Nephron progenitor cell (in vitro differentiated cells): ENCODE results near the gene KCNB1.

Experiments used
- DNase-seq: peaks from one replicate; pipeline ENCODE4 v3.0.0; 2021
- H3K27ac Mint-ChIP-seq: 2 replicates; pipeline ENCODE4 v1.8.0; 2021; ENCODE audit warnings: mild to moderate bottlenecking, moderate library complexity, mixed read lengths
- H3K27me3 Mint-ChIP-seq: 2 replicates; pipeline ENCODE4 v1.8.0; 2021; ENCODE audit warnings: mild to moderate bottlenecking, low read depth, mixed read lengths; ENCODE audit not compliant: poor library complexity
- H3K36me3 Mint-ChIP-seq: 2 replicates; pipeline ENCODE4 v1.8.0; 2021; ENCODE audit warnings: low read depth, mixed read lengths
- H3K4me1 Mint-ChIP-seq: 2 replicates; pipeline ENCODE4 v1.8.0; 2021; ENCODE audit warnings: mixed read lengths
- H3K4me3 Mint-ChIP-seq: 2 replicates; pipeline ENCODE4 v1.8.0; 2021; ENCODE audit warnings: mild to moderate bottlenecking, moderate library complexity, mixed read lengths
- H3K9me3 Mint-ChIP-seq: 2 replicates; pipeline ENCODE4 v1.8.0; 2021; ENCODE audit warnings: mild to moderate bottlenecking, moderate library complexity, mixed read lengths
- TF ChIP-seq, protein P1 (sequence below): fragments of 200-600 bp; sonication (generic); IDR thresholded peaks from 2 replicates; pipeline ENCODE4 v1.5.0; 2021; ENCODE audit warnings: antibody characterized with exemption

Gene KCNB1

GRCh38 chr20:49394757-49395156 lies 87.7 kb downstream of the KCNB1 start:
- no peak overlapping the region for H3K4me3 Mint-ChIP-seq
- DNase-seq = no peak
- H3K9me3 Mint-ChIP-seq = no peaks in the 10 kb centered on the region
- no peaks in the 10 kb centered on the region for H3K4me1 Mint-ChIP-seq
- no peaks in the 10 kb centered on the region for H3K36me3 Mint-ChIP-seq
- H3K27me3 Mint-ChIP-seq = peaks cover 20% of the 10 kb centered on the region
- H3K27ac Mint-ChIP-seq = no peak overlapping the region
- TF ChIP-seq, protein P1, sequence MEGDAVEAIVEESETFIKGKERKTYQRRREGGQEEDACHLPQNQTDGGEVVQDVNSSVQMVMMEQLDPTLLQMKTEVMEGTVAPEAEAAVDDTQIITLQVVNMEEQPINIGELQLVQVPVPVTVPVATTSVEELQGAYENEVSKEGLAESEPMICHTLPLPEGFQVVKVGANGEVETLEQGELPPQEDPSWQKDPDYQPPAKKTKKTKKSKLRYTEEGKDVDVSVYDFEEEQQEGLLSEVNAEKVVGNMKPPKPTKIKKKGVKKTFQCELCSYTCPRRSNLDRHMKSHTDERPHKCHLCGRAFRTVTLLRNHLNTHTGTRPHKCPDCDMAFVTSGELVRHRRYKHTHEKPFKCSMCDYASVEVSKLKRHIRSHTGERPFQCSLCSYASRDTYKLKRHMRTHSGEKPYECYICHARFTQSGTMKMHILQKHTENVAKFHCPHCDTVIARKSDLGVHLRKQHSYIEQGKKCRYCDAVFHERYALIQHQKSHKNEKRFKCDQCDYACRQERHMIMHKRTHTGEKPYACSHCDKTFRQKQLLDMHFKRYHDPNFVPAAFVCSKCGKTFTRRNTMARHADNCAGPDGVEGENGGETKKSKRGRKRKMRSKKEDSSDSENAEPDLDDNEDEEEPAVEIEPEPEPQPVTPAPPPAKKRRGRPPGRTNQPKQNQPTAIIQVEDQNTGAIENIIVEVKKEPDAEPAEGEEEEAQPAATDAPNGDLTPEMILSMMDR = no peak

GRCh38 chr20:49394264-49394663 lies 88.2 kb downstream of the KCNB1 start:
- Mint-ChIP-seq H3K36me3 (no peaks in the 10 kb centered on the region), H3K4me3 (no peak overlapping the region), H3K27ac (no peak overlapping the region), H3K4me1 (no peaks in the 10 kb centered on the region), H3K9me3 (no peaks in the 10 kb centered on the region), H3K27me3 (peaks cover 23% of the 10 kb centered on the region)
- no peak for DNase-seq
- TF ChIP-seq, protein P1 = no peak

DNA sequence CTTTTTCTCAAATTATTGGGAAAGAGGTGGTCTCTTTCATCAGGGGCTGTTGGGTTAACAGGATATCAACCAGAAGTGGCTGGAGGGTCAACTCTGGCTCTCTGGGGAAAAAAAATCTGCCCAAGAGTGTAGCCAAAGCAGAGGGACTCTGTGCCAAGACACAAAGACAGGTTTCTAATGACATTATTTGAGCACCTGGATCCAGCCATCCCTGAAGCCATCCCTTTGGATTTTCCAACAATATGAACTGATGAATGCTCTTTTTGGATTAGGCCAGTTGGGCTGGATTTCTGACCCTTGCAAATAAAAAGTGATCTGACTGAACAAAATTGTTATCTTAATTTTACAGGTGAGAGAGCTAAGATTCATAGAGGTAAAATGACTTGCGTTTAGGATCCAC lies 88.7 kb downstream of the KCNB1 start:
- no peaks in the 10 kb centered on the region for H3K4me1 Mint-ChIP-seq
- H3K27ac Mint-ChIP-seq = no peak overlapping the region
- TF ChIP-seq, protein P1 = no peak
- no peaks in the 10 kb centered on the region for H3K9me3 Mint-ChIP-seq
- H3K27me3 Mint-ChIP-seq = peaks cover 25% of the 10 kb centered on the region
- no peaks in the 10 kb centered on the region for H3K36me3 Mint-ChIP-seq
- no peak for DNase-seq
- H3K4me3 Mint-ChIP-seq = no peak overlapping the region

GRCh38 chr20:49392745-49393144 lies 89.7 kb downstream of the KCNB1 start:
- Mint-ChIP-seq H3K9me3 (no peaks in the 10 kb centered on the region), H3K4me3 (no peak overlapping the region), H3K36me3 (no peaks in the 10 kb centered on the region), H3K4me1 (no peaks in the 10 kb centered on the region), H3K27me3 (peaks cover 32% of the 10 kb centered on the region), H3K27ac (no peak overlapping the region)
- no peak for DNase-seq
- TF ChIP-seq, protein P1 = no peak

- DNase-seq = no peak
- H3K4me3 Mint-ChIP-seq = no peak overlapping the region
- H3K36me3 Mint-ChIP-seq = no peaks in the 10 kb centered on the region
- H3K4me1 Mint-ChIP-seq = peaks cover 11% of the 10 kb centered on the region
- TF ChIP-seq, protein P1 = no peak
- H3K27me3 Mint-ChIP-seq = peaks cover 37% of the 10 kb centered on the region
- H3K27ac Mint-ChIP-seq = no peak overlapping the region
- no peaks in the 10 kb centered on the region for H3K9me3 Mint-ChIP-seq
Observed at GRCh38 chr20:49391404-49392245, 90.8 kb downstream of the KCNB1 start.

DNA sequence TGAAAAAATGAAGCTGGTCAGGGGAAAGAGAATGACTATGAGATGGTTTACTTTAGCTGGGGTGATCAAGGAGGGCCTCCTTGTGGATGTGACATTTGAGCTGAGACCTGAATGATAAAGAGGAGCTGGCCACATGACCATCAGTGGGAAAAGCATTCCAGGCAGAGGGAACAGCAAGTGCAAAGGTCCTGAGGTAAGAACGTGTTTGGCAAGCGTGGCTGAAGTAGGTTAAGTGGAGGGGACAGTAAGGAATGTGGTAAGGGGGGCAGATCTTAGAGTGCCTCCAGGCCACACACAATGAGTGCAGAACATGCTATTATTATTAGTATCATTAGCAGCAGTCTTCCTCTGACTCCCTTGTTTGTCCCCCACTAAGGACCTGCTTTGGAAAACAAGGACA lies 92.6 kb downstream of the KCNB1 start:
- Mint-ChIP-seq H3K36me3 (no peaks in the 10 kb centered on the region), H3K9me3 (no peaks in the 10 kb centered on the region), H3K4me3 (no peak overlapping the region), H3K4me1 (peaks cover 11% of the 10 kb centered on the region), H3K27ac (no peak overlapping the region), H3K27me3 (peaks cover 40% of the 10 kb centered on the region)
- no peak for DNase-seq
- TF ChIP-seq, protein P1 = no peak
